NCI-H1694 (cell line): ENCODE measurements around the gene SYNE2.

ENCODE experiments used
- DNase-seq: peaks from one replicate; lab custom pipeline; 2025; lab: John Stamatoyannopoulos, UW

Gene SYNE2

GRCh38 chr14:64220056-64220455 is 367.3 kb downstream of the SYNE2 start:
- DNase-seq = no peak

GRCh38 chr14:64220466-64220865 is 367.7 kb downstream of the SYNE2 start:
- peak; percentile 94 for DNase-seq

GRCh38 chr14:64221391-64222003 is 368.7 kb downstream of the SYNE2 start:
- DNase-seq = no peak

- DNase-seq = no peak
These were observed 372.4 kb downstream of the SYNE2 start for GRCh38 chr14:64225151-64225757.

- DNase-seq = no peak
These were observed 375.1 kb downstream of the SYNE2 start for GRCh38 chr14:64227856-64228255.

- DNase-seq = no peak
These were observed 376.7 kb downstream of the SYNE2 start for GRCh38 chr14:64229489-64229888.

- DNase-seq = no peak
These were observed 379.5 kb downstream of the SYNE2 start for GRCh38 chr14:64232095-64232838.

- no peak for DNase-seq
These were observed 380.1 kb downstream of the SYNE2 start for GRCh38 chr14:64232944-64233343.

- DNase-seq = no peak
These were observed 380.9 kb downstream of the SYNE2 start for GRCh38 chr14:64233531-64234190.

GRCh38 chr14:64234877-64235651 is 382.3 kb downstream of the SYNE2 start:
- peak; percentile 60 for DNase-seq

- DNase-seq = no peak
These were observed 383.1 kb downstream of the SYNE2 start for GRCh38 chr14:64235652-64236640.

- no peak for DNase-seq
These were observed 385.2 kb downstream of the SYNE2 start for GRCh38 chr14:64238049-64238448.

- DNase-seq = no peak
These were observed 385.8 kb downstream of the SYNE2 start for GRCh38 chr14:64238631-64239030.

- peak; percentile 12 for DNase-seq
These were observed 391.5 kb downstream of the SYNE2 start for GRCh38 chr14:64244279-64244678.

- DNase-seq = no peak
These were observed 392.7 kb downstream of the SYNE2 start for GRCh38 chr14:64245491-64245890.

GRCh38 chr14:64246688-64247087 is 393.9 kb downstream of the SYNE2 start:
- no peak for DNase-seq

- no peak for DNase-seq
These were observed 394.4 kb downstream of the SYNE2 start for GRCh38 chr14:64247195-64247594.

- no peak for DNase-seq
These were observed 395.9 kb downstream of the SYNE2 start for GRCh38 chr14:64248689-64249088.

GRCh38 chr14:64249363-64249762 is 396.6 kb downstream of the SYNE2 start:
- no peak for DNase-seq

- no peak for DNase-seq
These were observed 400.9 kb downstream of the SYNE2 start for GRCh38 chr14:64253672-64254071.

GRCh38 chr14:64255756-64256155 is 403.0 kb downstream of the SYNE2 start:
- no peak for DNase-seq
